HG03060 (cell line): ENCODE data around the gene LCORL.
"Not testable (repeated sequence)": the region's sequence is repeated elsewhere in the genome, so short reads cannot be mapped to it uniquely, and the experiment has no call there.

Source experiments
- ATAC-seq: cut with Tn5 transposase; IDR thresholded peaks from one replicate; pipeline ENCODE4 v1.9.1; 2021; ENCODE audit warnings: low read depth, moderate number of reproducible peaks; ENCODE audit not compliant: unreplicated experiment

The LCORL gene

DNA sequence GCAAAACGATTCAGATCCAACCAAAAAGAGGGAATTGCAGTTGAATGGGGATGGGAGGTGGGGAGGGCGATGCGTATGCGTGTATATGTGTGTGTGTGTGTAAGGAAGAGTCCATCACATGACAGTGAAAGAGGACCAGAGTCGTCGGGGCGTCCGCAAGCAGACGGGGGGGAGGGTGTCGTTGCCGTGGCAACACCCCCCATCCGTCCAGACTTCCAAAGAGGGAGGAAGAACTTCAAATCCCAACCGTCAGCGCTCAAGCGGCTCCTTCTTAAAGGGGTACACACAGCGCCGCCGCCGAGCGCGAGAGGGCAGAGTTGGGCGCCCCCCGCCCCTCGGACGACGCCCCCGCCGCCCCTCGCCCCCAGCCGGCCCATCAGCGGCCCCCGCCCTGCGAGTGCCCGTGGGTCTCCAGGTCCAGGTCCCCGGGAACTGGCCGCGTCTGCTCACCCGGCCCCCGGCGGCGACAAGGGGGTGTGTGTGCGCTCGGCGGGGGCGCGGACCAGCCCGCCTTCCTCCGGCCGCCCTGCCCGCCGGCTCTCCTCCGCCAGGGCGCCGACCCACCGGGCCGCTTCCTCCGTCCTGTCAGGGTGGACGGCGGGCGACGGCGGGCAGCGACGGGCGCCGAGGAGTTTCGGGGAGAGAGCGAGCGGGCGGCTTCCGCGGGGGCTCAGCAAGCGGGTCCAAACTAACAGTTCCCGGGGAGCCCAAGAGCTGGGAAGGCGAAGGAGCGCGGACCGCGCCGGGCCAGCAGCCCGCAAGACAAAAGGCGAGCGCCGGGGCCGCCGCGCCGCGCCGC is 685 bp downstream of the LCORL start:
- ATAC-seq: no peak

DNA sequence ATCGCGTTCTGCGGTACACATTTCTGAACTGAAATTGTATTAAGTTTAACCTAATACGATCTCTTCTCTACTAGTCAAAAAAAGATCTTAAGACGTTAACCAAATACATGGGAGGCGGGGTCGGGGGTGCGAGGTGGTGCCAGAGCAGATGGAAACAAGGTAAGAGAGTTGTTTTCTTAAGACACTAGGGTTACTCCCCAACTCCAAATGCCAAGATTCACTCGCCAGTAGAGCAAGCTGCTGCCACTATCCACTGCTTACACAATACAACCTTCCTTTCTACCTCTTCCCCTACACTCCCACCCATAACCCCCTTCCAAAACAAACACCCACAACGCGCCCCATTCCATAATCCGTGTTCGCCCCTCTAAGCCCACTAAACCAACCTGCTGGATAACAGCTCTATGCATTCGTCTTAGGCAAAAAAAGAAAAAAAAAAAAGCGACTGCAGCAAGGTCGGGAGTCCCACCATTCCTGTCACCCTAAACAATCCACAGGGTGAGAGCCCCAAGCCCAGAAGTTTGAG is 1.3 kb downstream of the LCORL start:
- ATAC-seq: no peak

DNA sequence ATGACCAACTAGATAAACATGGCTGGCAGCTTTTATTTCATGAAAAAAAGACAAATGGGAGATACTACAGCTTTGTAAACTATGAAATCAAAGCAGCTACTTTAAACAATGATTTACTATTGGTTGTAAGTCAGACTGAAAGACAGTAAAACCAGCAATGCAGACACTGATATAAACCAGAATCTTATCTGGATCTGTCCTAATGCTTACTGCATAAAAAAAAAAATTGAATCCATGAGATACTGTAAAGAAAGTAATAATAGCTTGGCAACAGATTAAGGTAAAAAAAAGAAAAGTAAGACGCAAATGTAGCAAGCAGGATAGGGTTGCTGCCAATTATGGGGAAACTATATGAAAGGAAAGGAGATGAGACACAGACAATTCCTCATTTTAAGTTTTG is 7.3 kb downstream of the LCORL start:
- ATAC-seq: no peak

DNA sequence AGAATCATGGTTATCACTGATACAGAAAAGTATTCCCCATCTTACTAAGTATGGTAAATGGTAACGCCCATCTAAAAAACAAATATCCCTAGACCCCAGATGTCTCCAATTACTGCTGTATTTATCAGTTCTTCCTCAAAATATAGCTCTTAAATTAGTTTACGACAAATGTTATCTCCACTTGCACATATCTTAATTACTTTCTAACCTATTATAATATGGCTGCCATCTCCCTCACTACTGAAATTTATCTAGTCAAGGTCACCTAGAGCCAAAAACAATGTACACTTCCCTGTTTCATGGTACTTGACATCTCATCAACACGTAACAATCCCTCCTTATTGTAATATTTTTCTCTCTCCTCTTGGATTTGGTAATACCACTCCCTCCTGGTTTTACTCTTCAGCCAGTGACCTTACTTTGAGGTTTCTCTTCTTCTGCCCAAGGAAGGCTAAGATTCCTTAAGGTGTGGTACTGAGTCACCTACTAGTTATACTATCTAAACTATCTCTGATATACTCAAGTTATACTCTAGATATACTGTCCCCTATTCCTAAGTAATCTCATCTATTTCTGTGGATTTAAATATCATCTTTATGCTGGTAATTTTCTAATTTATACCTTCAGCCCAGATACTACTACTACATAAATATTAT is 8.6 kb downstream of the LCORL start:
- ATAC-seq: no peak

- ATAC-seq: no peak
Observed at GRCh38 chr4:18012134-18012806, 9.3 kb downstream of the LCORL start.

DNA sequence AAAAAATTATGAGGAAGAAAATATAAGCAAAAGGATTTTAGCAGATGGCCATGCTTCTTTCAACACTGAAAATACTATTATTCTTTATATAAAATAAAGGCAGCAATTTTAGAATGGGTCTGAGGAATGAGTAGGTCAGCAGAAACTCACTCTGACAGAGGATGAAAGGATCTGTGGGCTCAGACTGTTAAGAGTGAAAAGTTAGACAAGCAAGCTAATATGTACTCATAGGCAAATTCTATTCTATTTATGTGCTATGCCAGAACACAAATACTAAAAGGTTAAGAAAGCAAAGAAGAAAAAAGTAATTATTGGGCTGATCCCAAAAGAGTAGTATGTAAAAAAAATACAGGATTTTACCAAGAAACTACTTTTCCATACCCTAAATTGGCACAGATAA is 13.9 kb downstream of the LCORL start:
- ATAC-seq: no peak

DNA sequence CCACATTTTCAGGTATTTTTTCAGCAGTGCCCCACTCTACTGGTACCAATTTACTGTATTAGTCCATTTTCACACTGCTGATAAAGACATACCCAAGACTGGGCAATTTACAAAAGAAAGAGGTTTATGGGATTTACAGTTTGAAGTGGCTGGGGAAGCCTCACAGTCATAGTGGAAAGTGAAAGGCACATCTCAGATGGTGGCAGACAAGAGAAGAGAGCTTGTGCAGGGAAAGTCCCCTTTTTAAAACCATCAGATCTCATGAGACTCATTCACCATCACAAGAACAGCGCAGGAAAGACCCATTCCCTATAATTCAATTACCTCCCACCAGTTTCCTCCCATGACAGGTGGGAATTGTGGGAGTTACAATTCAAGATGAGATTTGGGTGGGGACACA is 15.1 kb downstream of the LCORL start:
- ATAC-seq: not testable (repeated sequence)

DNA sequence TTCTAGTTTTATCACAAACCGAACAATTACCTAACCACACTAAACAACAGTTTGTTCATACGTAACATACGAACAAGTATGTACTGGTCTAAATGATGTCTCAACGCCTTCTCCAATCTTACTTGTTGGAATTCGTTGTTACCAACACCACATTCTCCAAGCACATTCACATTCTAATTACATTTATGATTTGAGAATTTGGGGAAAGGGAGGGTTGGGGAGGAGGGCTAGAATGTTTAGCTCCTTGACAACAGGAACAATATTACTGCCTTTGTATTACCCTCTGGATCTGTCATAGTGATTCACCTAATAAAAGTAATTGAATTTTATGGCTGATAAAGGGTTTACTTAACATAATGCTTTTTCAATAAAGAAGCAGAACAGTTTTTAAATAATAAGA is 24.4 kb downstream of the LCORL start:
- ATAC-seq: no peak

DNA sequence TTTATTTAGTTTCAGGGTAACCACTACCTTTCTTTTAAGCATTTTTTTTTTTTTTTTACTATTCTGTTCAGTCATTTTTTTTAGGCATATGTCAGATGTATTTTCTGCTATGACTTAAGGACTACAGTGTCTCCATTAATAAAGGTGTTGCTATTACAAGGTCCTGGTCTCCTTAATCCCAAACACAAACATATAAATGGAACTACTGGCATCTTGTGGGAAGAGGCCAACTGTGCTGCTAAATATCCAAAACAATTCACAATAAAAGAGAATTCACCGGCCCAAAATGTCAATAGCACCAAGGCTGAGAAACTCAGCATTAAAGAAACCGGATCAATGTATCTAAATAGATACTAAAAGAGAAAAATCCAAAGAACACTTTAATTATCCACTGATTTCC is 26.4 kb downstream of the LCORL start:
- no peak for ATAC-seq

DNA sequence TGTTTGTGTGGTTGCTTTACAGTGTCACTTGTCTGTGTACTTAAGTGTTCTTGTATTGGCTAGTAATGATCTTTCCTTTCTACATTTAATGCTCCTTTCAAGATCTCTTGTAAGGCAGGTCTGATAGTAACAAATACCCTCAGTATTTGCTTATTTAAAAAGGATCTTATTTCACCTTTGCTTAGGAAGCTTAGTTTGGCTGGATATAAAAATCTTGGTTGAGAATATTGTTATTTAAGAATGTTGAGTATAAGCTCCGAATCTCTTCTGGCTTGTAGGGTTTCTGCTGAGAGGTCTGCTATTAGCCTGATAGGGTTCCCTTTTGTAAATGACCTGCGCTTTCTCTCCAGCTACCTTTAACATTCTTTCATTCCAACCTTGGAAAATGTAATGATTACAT is 35.7 kb downstream of the LCORL start:
- no peak for ATAC-seq

DNA sequence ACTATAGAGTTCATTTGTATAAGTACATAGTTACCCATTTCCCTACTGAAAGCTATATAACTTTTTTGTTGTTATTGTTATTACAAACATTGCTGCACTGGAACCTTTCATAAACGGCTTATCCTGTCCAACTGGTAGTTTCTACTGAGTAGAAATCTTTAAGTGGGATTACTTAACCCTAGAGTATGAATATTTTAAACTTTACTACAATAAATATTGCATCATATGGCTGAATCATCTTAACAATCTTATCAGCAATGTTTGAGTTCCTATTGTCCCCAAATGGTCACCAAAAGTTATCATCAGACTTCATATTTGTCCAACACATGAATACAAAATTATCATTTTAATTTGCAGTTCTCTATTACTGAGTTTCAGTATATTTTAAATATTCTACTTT is 40.5 kb downstream of the LCORL start:
- ATAC-seq: no peak

GRCh38 chr4:17968721-17969120 is 52.8 kb downstream of the LCORL start:
- no peak for ATAC-seq

DNA sequence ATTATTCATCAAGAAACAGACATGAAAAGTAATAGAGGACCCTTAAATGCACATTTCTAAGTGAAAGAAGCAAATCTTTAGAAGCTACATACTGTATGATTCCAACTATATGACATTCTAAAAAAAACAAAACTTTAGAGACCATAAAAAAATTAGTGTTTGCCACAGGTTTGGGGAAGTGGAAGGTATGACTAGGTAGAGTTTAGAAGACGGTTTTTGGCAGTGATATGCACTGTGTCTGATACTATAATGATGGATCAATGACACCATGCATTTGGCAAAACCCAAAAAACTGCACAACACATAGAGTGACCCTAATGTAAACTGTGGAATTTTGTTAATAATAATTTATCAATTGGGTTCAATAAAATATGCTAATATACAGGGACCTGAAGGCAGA is 54.5 kb downstream of the LCORL start:
- ATAC-seq: no peak

- no peak for ATAC-seq
Observed at GRCh38 chr4:17966312-17966711, 55.2 kb downstream of the LCORL start.

DNA sequence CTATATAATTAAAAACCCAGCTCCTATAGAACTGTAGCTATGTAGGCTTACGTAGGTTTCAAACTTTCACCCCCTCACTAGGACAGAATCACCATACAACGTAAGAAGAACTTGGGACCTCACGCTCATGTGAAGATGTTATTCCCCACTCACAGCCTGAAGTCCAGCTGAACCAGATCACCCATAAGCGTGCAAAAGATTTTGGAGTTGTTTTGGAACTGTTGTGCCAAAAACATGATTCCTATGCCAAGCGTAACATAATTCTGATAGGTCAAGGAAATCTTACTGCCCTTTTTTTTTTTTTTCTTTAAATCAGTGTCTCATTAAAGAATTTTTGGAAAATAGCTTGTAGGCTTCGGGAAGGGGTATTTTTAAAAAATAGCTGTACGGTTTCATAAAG is 57.0 kb downstream of the LCORL start:
- no peak for ATAC-seq

- ATAC-seq: no peak
Observed at GRCh38 chr4:17962171-17962570, 59.4 kb downstream of the LCORL start.

GRCh38 chr4:17961249-17961648 is 60.3 kb downstream of the LCORL start:
- ATAC-seq: no peak

DNA sequence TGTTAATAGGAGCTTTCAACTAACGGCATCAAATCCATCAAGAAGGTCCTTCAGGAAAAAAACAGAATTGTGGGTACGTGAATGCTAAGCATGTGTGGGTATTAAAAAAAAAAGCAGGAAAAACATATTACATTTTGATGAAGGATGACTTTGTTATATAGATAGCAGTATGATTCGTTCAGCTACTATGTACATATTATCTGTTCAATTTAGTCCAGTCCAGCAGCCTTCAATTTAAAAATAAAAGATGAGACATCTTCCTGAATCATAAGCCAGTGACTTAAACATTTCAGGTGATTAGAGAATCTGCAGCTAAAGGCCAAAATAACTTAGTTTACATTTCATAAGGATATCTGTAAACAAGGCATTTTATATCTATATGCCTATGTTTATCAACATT is 63.4 kb downstream of the LCORL start:
- no peak for ATAC-seq

DNA sequence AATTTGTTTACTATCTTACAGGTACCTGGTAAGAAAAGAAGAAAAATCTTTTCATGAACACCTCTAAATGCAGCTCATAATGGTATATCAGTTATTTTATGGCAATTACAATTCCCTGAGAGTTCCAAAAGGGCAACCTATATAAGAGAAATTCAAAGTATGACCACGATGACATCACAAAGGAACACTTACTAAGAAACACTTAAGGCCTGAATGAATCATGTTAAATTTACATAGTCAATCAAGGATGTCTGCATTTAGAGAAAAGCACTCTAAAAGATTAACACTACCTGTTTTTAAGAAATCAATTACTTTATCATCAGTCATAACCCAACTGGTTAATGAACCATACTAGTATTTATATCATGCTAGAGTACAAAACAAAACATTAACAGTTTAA is 63.9 kb downstream of the LCORL start:
- ATAC-seq: no peak

GRCh38 chr4:17956245-17956644 is 65.3 kb downstream of the LCORL start:
- ATAC-seq: no peak

GRCh38 chr4:17945303-17945702 is 76.3 kb downstream of the LCORL start:
- no peak for ATAC-seq

DNA sequence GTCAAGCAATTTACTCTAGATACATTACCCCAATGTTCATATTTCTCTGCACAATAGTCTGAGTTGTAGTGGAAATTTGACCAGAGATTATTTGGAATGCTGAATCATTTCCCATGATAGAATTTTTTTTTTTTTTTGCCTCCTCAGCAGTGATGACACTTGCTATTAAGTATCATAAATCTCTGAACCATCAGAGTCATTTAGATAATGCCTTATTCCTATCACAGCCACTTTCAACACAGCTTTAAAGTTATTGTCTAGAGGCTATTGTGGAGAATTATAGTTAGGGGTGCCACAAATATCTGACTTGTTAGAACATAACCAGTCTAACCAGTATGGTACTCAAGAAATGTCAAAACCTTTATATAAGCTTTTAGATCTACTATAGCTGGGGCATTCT is 79.8 kb downstream of the LCORL start:
- no peak for ATAC-seq
